ENCODE results near the gene FLRT3.

Gene FLRT3

GRCh38 chr20:14291502-14291901 is 45.9 kb downstream of the FLRT3 start:
- no peak overlapping the region for H2BK120ac ChIP-seq (ENCODE audit: insufficient read depth, low read length, poor library complexity)
- WGBS (ENCODE audit: extremely low coverage, insufficient coverage, insufficient read length): no CpG with 5 or more reads among the region's 1 CpG
- H4K8ac ChIP-seq (ENCODE audit: low read depth, low read length): no peak overlapping the region
- H3K18ac ChIP-seq (ENCODE audit: low read length): no peak overlapping the region
- H2BK5ac ChIP-seq (ENCODE audit: low read depth, low read length, poor library complexity): no peak overlapping the region
- no peaks in the 10 kb centered on the region for H3K9me3 ChIP-seq (ENCODE audit: insufficient read depth, low read depth, low read length)
- no peaks in the 10 kb centered on the region for H3K36me3 ChIP-seq (ENCODE audit: control insufficient read depth in 1 of 2, insufficient read depth in 2 of 2, low read length in 2 of 2)
- H3K4me3 ChIP-seq (ENCODE audit: low read depth, low read length): no peak overlapping the region
- H3K27me3 ChIP-seq (ENCODE audit: insufficient read depth, low read length): no peaks in the 10 kb centered on the region
- H3K4ac ChIP-seq (ENCODE audit: low read depth, low read length): no peak overlapping the region
- H3K14ac ChIP-seq (ENCODE audit: low read length): no peak overlapping the region
- H3K23ac ChIP-seq (ENCODE audit: low read length): no peak overlapping the region
- no peak overlapping the region for H4K12ac ChIP-seq (ENCODE audit: low read depth, low read length)
- no peak overlapping the region for H3K9ac ChIP-seq (ENCODE audit: low read length)
- no peak overlapping the region for H4K91ac ChIP-seq (ENCODE audit: low read depth, low read length)
- no peak overlapping the region for H2AK5ac ChIP-seq (ENCODE audit: low read length)
- no peak for DNase-seq
- H2AFZ ChIP-seq (ENCODE audit: insufficient read depth, low read length, poor library complexity): no peak overlapping the region
- H3K4me1 ChIP-seq (ENCODE audit: control insufficient read depth in 1 of 2, insufficient read depth in 2 of 2, low read length in 2 of 2): no peaks in the 10 kb centered on the region
- no peaks in the 10 kb centered on the region for H3K79me1 ChIP-seq (ENCODE audit: low read length)
- H3K79me2 ChIP-seq (ENCODE audit: control insufficient read depth, insufficient read depth, low read length, poor library complexity): no peaks in the 10 kb centered on the region
- no peak overlapping the region for H3K27ac ChIP-seq (ENCODE audit: low read depth, low read length)
- no peak overlapping the region for H3K4me2 ChIP-seq (ENCODE audit: low read length)
- no peak overlapping the region for H2BK12ac ChIP-seq (ENCODE audit: low read length)

- no peaks in the 10 kb centered on the region for H3K79me2 ChIP-seq (ENCODE audit: control insufficient read depth, insufficient read depth, low read length, poor library complexity)
- H2BK120ac ChIP-seq (ENCODE audit: insufficient read depth, low read length, poor library complexity): no peak overlapping the region
- H3K4me3 ChIP-seq (ENCODE audit: low read depth, low read length): no peak overlapping the region
- no peak overlapping the region for H4K91ac ChIP-seq (ENCODE audit: low read depth, low read length)
- H3K36me3 ChIP-seq (ENCODE audit: control insufficient read depth in 1 of 2, insufficient read depth in 2 of 2, low read length in 2 of 2): no peaks in the 10 kb centered on the region
- WGBS (ENCODE audit: extremely low coverage, insufficient coverage, insufficient read length): no CpG with 5 or more reads among the region's 3 CpGs
- no peak overlapping the region for H4K8ac ChIP-seq (ENCODE audit: low read depth, low read length)
- H3K79me1 ChIP-seq (ENCODE audit: low read length): no peaks in the 10 kb centered on the region
- no peak overlapping the region for H3K9ac ChIP-seq (ENCODE audit: low read length)
- H2BK12ac ChIP-seq (ENCODE audit: low read length): no peak overlapping the region
- DNase-seq: no peak
- no peak overlapping the region for H3K4me2 ChIP-seq (ENCODE audit: low read length)
- no peaks in the 10 kb centered on the region for H3K9me3 ChIP-seq (ENCODE audit: insufficient read depth, low read depth, low read length)
- H3K4ac ChIP-seq (ENCODE audit: low read depth, low read length): no peak overlapping the region
- H3K27ac ChIP-seq (ENCODE audit: low read depth, low read length): no peak overlapping the region
- no peak overlapping the region for H2BK5ac ChIP-seq (ENCODE audit: low read depth, low read length, poor library complexity)
- no peaks in the 10 kb centered on the region for H3K4me1 ChIP-seq (ENCODE audit: control insufficient read depth in 1 of 2, insufficient read depth in 2 of 2, low read length in 2 of 2)
- H3K27me3 ChIP-seq (ENCODE audit: insufficient read depth, low read length): no peaks in the 10 kb centered on the region
- H2AFZ ChIP-seq (ENCODE audit: insufficient read depth, low read length, poor library complexity): no peak overlapping the region
- no peak overlapping the region for H3K18ac ChIP-seq (ENCODE audit: low read length)
- H3K14ac ChIP-seq (ENCODE audit: low read length): no peak overlapping the region
- no peak overlapping the region for H2AK5ac ChIP-seq (ENCODE audit: low read length)
- H4K12ac ChIP-seq (ENCODE audit: low read depth, low read length): no peak overlapping the region
- no peak overlapping the region for H3K23ac ChIP-seq (ENCODE audit: low read length)
Measured at GRCh38 chr20:14288341-14289330, 48.8 kb downstream of the FLRT3 start.

- no peak overlapping the region for H4K8ac ChIP-seq (ENCODE audit: low read depth, low read length)
- no peaks in the 10 kb centered on the region for H3K4me1 ChIP-seq (ENCODE audit: control insufficient read depth in 1 of 2, insufficient read depth in 2 of 2, low read length in 2 of 2)
- no peak overlapping the region for H3K4me3 ChIP-seq (ENCODE audit: low read depth, low read length)
- H3K79me2 ChIP-seq (ENCODE audit: control insufficient read depth, insufficient read depth, low read length, poor library complexity): no peaks in the 10 kb centered on the region
- no peak overlapping the region for H4K91ac ChIP-seq (ENCODE audit: low read depth, low read length)
- no peaks in the 10 kb centered on the region for H3K27me3 ChIP-seq (ENCODE audit: insufficient read depth, low read length)
- H3K4ac ChIP-seq (ENCODE audit: low read depth, low read length): no peak overlapping the region
- H2BK12ac ChIP-seq (ENCODE audit: low read length): no peak overlapping the region
- H3K79me1 ChIP-seq (ENCODE audit: low read length): no peaks in the 10 kb centered on the region
- no peaks in the 10 kb centered on the region for H3K36me3 ChIP-seq (ENCODE audit: control insufficient read depth in 1 of 2, insufficient read depth in 2 of 2, low read length in 2 of 2)
- H3K18ac ChIP-seq (ENCODE audit: low read length): no peak overlapping the region
- H2AK5ac ChIP-seq (ENCODE audit: low read length): no peak overlapping the region
- H3K23ac ChIP-seq (ENCODE audit: low read length): no peak overlapping the region
- no peak overlapping the region for H3K27ac ChIP-seq (ENCODE audit: low read depth, low read length)
- no peak overlapping the region for H2AFZ ChIP-seq (ENCODE audit: insufficient read depth, low read length, poor library complexity)
- no peak overlapping the region for H2BK5ac ChIP-seq (ENCODE audit: low read depth, low read length, poor library complexity)
- no peaks in the 10 kb centered on the region for H3K9me3 ChIP-seq (ENCODE audit: insufficient read depth, low read depth, low read length)
- H3K9ac ChIP-seq (ENCODE audit: low read length): no peak overlapping the region
- H4K12ac ChIP-seq (ENCODE audit: low read depth, low read length): no peak overlapping the region
- DNase-seq: no peak
- H2BK120ac ChIP-seq (ENCODE audit: insufficient read depth, low read length, poor library complexity): no peak overlapping the region
- no peak overlapping the region for H3K4me2 ChIP-seq (ENCODE audit: low read length)
- no peak overlapping the region for H3K14ac ChIP-seq (ENCODE audit: low read length)
- WGBS (ENCODE audit: extremely low coverage, insufficient coverage, insufficient read length): no CpG with 5 or more reads among the region's 1 CpG
Measured at GRCh38 chr20:14284443-14284842, 53.0 kb downstream of the FLRT3 start.

- Histone ChIP-seq H2BK5ac (ENCODE audit: low read depth, low read length, poor library complexity) (no peak overlapping the region), H2BK120ac (ENCODE audit: insufficient read depth, low read length, poor library complexity) (no peak overlapping the region), H4K8ac (ENCODE audit: low read depth, low read length) (no peak overlapping the region), H4K91ac (ENCODE audit: low read depth, low read length) (no peak overlapping the region), H4K12ac (ENCODE audit: low read depth, low read length) (no peak overlapping the region), H3K36me3 (ENCODE audit: control insufficient read depth in 1 of 2, insufficient read depth in 2 of 2, low read length in 2 of 2) (no peaks in the 10 kb centered on the region), H2BK12ac (ENCODE audit: low read length) (no peak overlapping the region), H3K18ac (ENCODE audit: low read length) (no peak overlapping the region), H3K79me1 (ENCODE audit: low read length) (no peaks in the 10 kb centered on the region), H3K4ac (ENCODE audit: low read depth, low read length) (no peak overlapping the region), H3K79me2 (ENCODE audit: control insufficient read depth, insufficient read depth, low read length, poor library complexity) (no peaks in the 10 kb centered on the region), H2AFZ (ENCODE audit: insufficient read depth, low read length, poor library complexity) (no peak overlapping the region), H3K27ac (ENCODE audit: low read depth, low read length) (no peak overlapping the region), H3K27me3 (ENCODE audit: insufficient read depth, low read length) (no peaks in the 10 kb centered on the region), H3K14ac (ENCODE audit: low read length) (no peak overlapping the region), H2AK5ac (ENCODE audit: low read length) (no peak overlapping the region), H3K4me3 (ENCODE audit: low read depth, low read length) (no peak overlapping the region), H3K23ac (ENCODE audit: low read length) (no peak overlapping the region), H3K9ac (ENCODE audit: low read length) (no peak overlapping the region), H3K9me3 (ENCODE audit: insufficient read depth, low read depth, low read length) (no peaks in the 10 kb centered on the region), H3K4me1 (ENCODE audit: control insufficient read depth in 1 of 2, insufficient read depth in 2 of 2, low read length in 2 of 2) (no peaks in the 10 kb centered on the region), H3K4me2 (ENCODE audit: low read length) (no peak overlapping the region)
- no CpG with 5 or more reads among the region's 4 CpGs for WGBS (ENCODE audit: extremely low coverage, insufficient coverage, insufficient read length)
- no peak for DNase-seq
Measured at GRCh38 chr20:14282140-14282539, 55.3 kb downstream of the FLRT3 start.
